HCT116 (cell line): ENCODE results near the gene EZH2. TPM values are rescaled to one million over a fixed set of nuclear protein-coding genes. Genes with fewer than 3 reads are reported as not detected.

Source experiments
- ATAC-seq: fragments of 200-7000 bp; cut with Tn5 transposase; 2 replicates; pipeline ENCODE4 v1.9.1; 2020; ENCODE audit warnings: mild to moderate bottlenecking, moderate library complexity
- BruUV-seq: library from RNA; stranded (reverse); fragments of 400-500 nt; replicated peaks from 2 replicates; lab custom pipeline; 2021; lab: Mats Ljungman, UMichigan
- CTCF ChIA-PET: fragments of 300-600 bp; sonication (Branson Sonifier 250); formaldehyde crosslinking; loops from one replicate; lab custom pipeline; 2021; ENCODE audit warnings: antibody characterized with exemption; lab: Charles Lee
- POLR2A ChIA-PET: fragments of 300-600, 350-600 bp; sonication (Branson Sonifier 250); formaldehyde crosslinking; loops from one replicate; lab custom pipeline; 2021; ENCODE audit warnings: antibody characterized with exemption; lab: Charles Lee
- RAD21 ChIA-PET, 2 experiments: fragments of 300-600 bp; sonication (Branson Sonifier 250); formaldehyde crosslinking; loops; one replicate each; lab custom pipeline; 2023; ENCODE audit warnings: low total read pairs in 2 of 2; ENCODE audit not compliant: uncharacterized antibody in 2 of 2, unreplicated experiment in 2 of 2, low non-redundant PET in 1 of 2; lab: Charles Lee
- DNase-seq: peaks from one replicate; pipeline ENCODE4 v3.0.0-alpha.2; 2010; ENCODE audit warnings: low read depth, low spot score
- H2AFZ ChIP-seq: fragments of 200-600 bp; shearing (Covaris generic), sonication (generic); 2 replicates; pipeline ENCODE4 v1.6.1; 2017; ENCODE audit warnings: low read depth, mixed run types, mixed read lengths, antibody characterized with exemption, low read length; ENCODE audit not compliant: poor library complexity, severe bottlenecking
- H3K27ac ChIP-seq: 2 replicates; pipeline ENCODE4 v1.5.1; 2012; ENCODE audit warnings: low read depth, low read length
- H3K27me3 ChIP-seq: fragments of 200-600 bp; sonication (generic); 2 replicates; pipeline ENCODE4 v1.6.1; 2016; ENCODE audit warnings: mixed run types, low read length, mixed read lengths; ENCODE audit not compliant: insufficient read depth
- H3K36me3 ChIP-seq, 2 experiments: fragments of 200-500 bp in 1 of 2; fragments of 200-600 bp in 1 of 2; sonication (Bioruptor generic) in 1 of 2; sonication (generic) in 1 of 2; 2 replicates each; pipeline versions ENCODE4 v1.5.1 to v1.6.1; 2014 to 2016; ENCODE audit warnings: low read length in 2 of 2, inconsistent platforms in 1 of 2, mixed read lengths in 1 of 2, mixed run types in 1 of 2; ENCODE audit not compliant: insufficient read depth in 2 of 2, control insufficient read depth in 1 of 2
- H3K4me1 ChIP-seq, 2 experiments: fragments of 200-600 bp in 1 of 2; sonication (generic) in 1 of 2; 2 replicates each; pipeline versions ENCODE4 v1.5.1 to v1.6.1; 2012 to 2017; ENCODE audit warnings: low read length in 2 of 2, inconsistent platforms in 1 of 2, mild to moderate bottlenecking in 1 of 2, mixed read lengths in 1 of 2, mixed run types in 1 of 2, moderate library complexity in 1 of 2; ENCODE audit not compliant: insufficient read depth in 2 of 2, control insufficient read depth in 1 of 2
- H3K4me2 ChIP-seq: fragments of 200-600 bp; sonication (generic); 2 replicates; pipeline ENCODE4 v1.6.1; 2017; ENCODE audit warnings: mixed run types, low read length, mixed read lengths
- H3K4me3 ChIP-seq, 2 experiments: fragments of 200-600 bp in 1 of 2; sonication (generic) in 1 of 2; replicated peaks in 1 of 2; 2 replicates each; pipeline ENCODE4 v1.5.1; 2011 to 2016; ENCODE audit warnings: low read length in 2 of 2, control low read depth in 1 of 2, low read depth in 1 of 2, mild to moderate bottlenecking in 1 of 2, mixed read lengths in 1 of 2, mixed run types in 1 of 2
- H3K79me2 ChIP-seq: fragments of 200-600 bp; sonication (generic); 2 replicates; pipeline ENCODE4 v1.6.1; 2017; ENCODE audit warnings: mild to moderate bottlenecking, mixed run types, low read length, moderate library complexity, mixed read lengths; ENCODE audit not compliant: insufficient read depth
- H3K9ac ChIP-seq: fragments of 200-600 bp; sonication (generic); 2 replicates; pipeline ENCODE4 v1.6.1; 2016; ENCODE audit warnings: low read length, mixed read lengths
- H3K9me2 ChIP-seq: fragments of 200-600 bp; sonication (generic), shearing (Covaris generic); 2 replicates; pipeline ENCODE4 v1.6.1; 2017; ENCODE audit warnings: mixed run types, mild to moderate bottlenecking, moderate library complexity; ENCODE audit not compliant: insufficient read depth
- H3K9me3 ChIP-seq, 2 experiments: fragments of 200-500 bp in 1 of 2; fragments of 200-600 bp in 1 of 2; sonication (Bioruptor generic) in 1 of 2; sonication (generic) in 1 of 2; 2 replicates each; pipeline ENCODE4 v1.6.1; 2014 to 2017; ENCODE audit warnings: low read length in 2 of 2, mixed read lengths in 2 of 2, inconsistent platforms in 1 of 2, low read depth in 1 of 2, mild to moderate bottlenecking in 1 of 2, mixed run types in 1 of 2, moderate library complexity in 1 of 2; ENCODE audit not compliant: control insufficient read depth in 1 of 2, insufficient read depth in 1 of 2
- H4K20me1 ChIP-seq: fragments of 200-600 bp; sonication (generic), shearing (Covaris generic); 2 replicates; pipeline ENCODE4 v1.6.1; 2017; ENCODE audit warnings: mixed run types, mild to moderate bottlenecking, moderate library complexity; ENCODE audit not compliant: insufficient read depth
- EGR1 ChIP-seq: IDR thresholded peaks from 2 replicates; pipeline ENCODE4 v1.6.1; 2012; ENCODE audit warnings: low read depth
- ELF1 ChIP-seq: IDR thresholded peaks from 2 replicates; pipeline ENCODE4 v1.6.1; 2012; ENCODE audit warnings: low read depth, borderline replicate concordance
- EZH2 ChIP-seq: fragments of 200-600 bp; sonication (generic); IDR thresholded peaks from 2 replicates; pipeline ENCODE4 v1.6.1; 2017; ENCODE audit warnings: antibody characterized with exemption, mixed run types
- EZH2phosphoT487 ChIP-seq: fragments of 200-600 bp; IDR thresholded peaks from 2 replicates; pipeline ENCODE4 v1.6.1; 2018; ENCODE audit warnings: antibody characterized with exemption, borderline replicate concordance
- POLR2AphosphoS5 ChIP-seq: IDR thresholded peaks from 2 replicates; pipeline ENCODE4 v1.6.1; 2011; ENCODE audit warnings: mild to moderate bottlenecking, low read depth, low read length, moderate library complexity
- SP1 ChIP-seq: IDR thresholded peaks from 2 replicates; pipeline ENCODE4 v1.6.1; 2012; ENCODE audit warnings: low read depth
- YY1 ChIP-seq: IDR thresholded peaks from 2 replicates; pipeline ENCODE4 v1.6.1; 2011; ENCODE audit warnings: low read length, low read depth, moderate library complexity, mild to moderate bottlenecking; ENCODE audit not compliant: insufficient replicate concordance; ENCODE audit errors: extremely low read depth
- intact Hi-C: fragments of 100-400 bp; cut with micrococcal nuclease; formaldehyde crosslinking; loops from 2 replicates; pipeline ENCODE4 v1.10.0; 2022
- total RNA-seq: library from RNA; stranded (reverse); gene quantifications from one replicate; pipeline ENCODE4 v1.2.1, GENCODE V29; 2021; ENCODE audit not compliant: unreplicated experiment
- TF ChIP-seq, protein P1 (sequence below): IDR thresholded peaks from 2 replicates; pipeline ENCODE4 v1.6.1; 2012
- TF ChIP-seq, protein P2 (sequence below): IDR thresholded peaks from 2 replicates; pipeline ENCODE4 v1.6.1; 2012; ENCODE audit warnings: low read depth
- TF ChIP-seq, protein P3 (sequence below): IDR thresholded peaks from 2 replicates; pipeline ENCODE4 v1.6.1; 2012
- TF ChIP-seq, protein P4 (sequence below), 3 experiments: fragments of 200-600 bp in 1 of 3; sonication (generic) in 1 of 3; IDR thresholded peaks in 2 of 3; conservative IDR thresholded peaks in 1 of 3; 2 replicates each; pipeline ENCODE4 v1.5.1; 2012 to 2017; ENCODE audit warnings: low read depth in 2 of 3, low read length in 2 of 3, antibody characterized with exemption in 1 of 3, borderline replicate concordance in 1 of 3, control low read depth in 1 of 3, mild to moderate bottlenecking in 1 of 3, mixed read lengths in 1 of 3, mixed run types in 1 of 3, moderate library complexity in 1 of 3; ENCODE audit not compliant: insufficient read depth in 1 of 3

The EZH2 gene
- total RNA-seq, 1 experiment from 2014 or later: 55.2 TPM

DNA sequence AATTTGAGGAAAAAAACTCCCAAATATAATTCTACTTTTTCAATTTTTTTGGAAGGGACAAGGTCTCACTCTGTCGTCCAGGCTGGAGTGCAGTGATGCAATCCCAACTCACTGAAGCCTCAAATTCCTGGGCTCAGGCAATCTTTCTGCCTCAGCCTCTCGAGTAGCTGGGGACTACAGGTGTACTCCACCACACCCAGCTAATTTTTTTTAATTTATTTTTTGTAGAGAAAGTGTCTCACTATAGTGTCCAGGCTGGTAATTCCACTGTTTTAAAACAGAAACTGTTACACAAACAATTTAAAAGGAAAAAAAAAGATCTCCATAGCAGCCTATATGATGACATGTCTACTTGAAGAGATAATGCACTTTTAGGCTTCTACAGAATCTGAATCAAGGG, 25.6 kb downstream of the EZH2 start:
- Histone ChIP-seq H3K4me3 (no peak overlapping the region), H3K27me3 (no peaks in the 10 kb centered on the region), H3K27ac (no peak overlapping the region), H3K4me1 (0 out of 4 replicates have a peak, but pooled peaks cover 0 to 5% of the 10 kb centered on the region in 2 experiments), H3K36me3 (no peaks in the 10 kb centered on the region), H4K20me1 (peaks cover 59% of the 10 kb centered on the region; the same call in 1 of the 2 replicates), H3K4me2 (no peak overlapping the region), H3K79me2 (peaks cover 100% of the 10 kb centered on the region), H3K9me2 (no peaks in the 10 kb centered on the region), H3K9me3 (no peaks in the 10 kb centered on the region), H3K9ac (no peak overlapping the region), H2AFZ (no peak overlapping the region)
- intact Hi-C loops: no loop called here
- CTCF ChIA-PET: interaction anchor here (1.7 kb wide), 1 partner anchor 105 kb away, joined by 4 read pairs; no protein-coding TSS in a partner anchor
- ATAC-seq: no peak
- BruUV-seq: no TSS peak
- no peak for TF ChIP-seq POLR2AphosphoS5
- TF ChIP-seq, protein P1, sequence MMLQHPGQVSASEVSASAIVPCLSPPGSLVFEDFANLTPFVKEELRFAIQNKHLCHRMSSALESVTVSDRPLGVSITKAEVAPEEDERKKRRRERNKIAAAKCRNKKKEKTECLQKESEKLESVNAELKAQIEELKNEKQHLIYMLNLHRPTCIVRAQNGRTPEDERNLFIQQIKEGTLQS: no peak
- TF ChIP-seq, protein P2, sequence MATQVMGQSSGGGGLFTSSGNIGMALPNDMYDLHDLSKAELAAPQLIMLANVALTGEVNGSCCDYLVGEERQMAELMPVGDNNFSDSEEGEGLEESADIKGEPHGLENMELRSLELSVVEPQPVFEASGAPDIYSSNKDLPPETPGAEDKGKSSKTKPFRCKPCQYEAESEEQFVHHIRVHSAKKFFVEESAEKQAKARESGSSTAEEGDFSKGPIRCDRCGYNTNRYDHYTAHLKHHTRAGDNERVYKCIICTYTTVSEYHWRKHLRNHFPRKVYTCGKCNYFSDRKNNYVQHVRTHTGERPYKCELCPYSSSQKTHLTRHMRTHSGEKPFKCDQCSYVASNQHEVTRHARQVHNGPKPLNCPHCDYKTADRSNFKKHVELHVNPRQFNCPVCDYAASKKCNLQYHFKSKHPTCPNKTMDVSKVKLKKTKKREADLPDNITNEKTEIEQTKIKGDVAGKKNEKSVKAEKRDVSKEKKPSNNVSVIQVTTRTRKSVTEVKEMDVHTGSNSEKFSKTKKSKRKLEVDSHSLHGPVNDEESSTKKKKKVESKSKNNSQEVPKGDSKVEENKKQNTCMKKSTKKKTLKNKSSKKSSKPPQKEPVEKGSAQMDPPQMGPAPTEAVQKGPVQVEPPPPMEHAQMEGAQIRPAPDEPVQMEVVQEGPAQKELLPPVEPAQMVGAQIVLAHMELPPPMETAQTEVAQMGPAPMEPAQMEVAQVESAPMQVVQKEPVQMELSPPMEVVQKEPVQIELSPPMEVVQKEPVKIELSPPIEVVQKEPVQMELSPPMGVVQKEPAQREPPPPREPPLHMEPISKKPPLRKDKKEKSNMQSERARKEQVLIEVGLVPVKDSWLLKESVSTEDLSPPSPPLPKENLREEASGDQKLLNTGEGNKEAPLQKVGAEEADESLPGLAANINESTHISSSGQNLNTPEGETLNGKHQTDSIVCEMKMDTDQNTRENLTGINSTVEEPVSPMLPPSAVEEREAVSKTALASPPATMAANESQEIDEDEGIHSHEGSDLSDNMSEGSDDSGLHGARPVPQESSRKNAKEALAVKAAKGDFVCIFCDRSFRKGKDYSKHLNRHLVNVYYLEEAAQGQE: no peak
- RAD21 ChIA-PET: no interaction called here
- no peak for DNase-seq
- POLR2A ChIA-PET: no interaction called here

DNA sequence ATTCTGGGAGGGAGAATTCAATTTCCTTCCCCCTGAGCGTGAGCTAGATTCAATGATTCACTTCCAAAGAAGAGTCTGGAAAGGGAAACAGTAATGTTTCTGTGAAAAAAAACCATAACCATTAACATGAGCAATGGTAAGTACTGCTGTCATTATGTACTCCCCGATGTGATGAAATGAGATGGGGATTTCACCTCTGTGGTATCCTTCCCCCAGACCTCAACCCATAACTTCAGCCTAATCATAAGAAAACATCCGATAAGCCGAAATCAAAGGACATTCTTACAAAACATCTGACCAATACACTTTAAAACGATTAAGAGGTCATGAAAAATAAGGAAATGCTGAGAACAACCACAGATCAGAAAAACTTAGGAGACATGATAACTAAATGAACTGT, 27.2 kb downstream of the EZH2 start:
- H4K20me1 ChIP-seq: peaks cover 52% of the 10 kb centered on the region; the same call in 1 of the 2 replicates
- ChIA-PET CTCF (interaction anchor here (0.9 to 1.7 kb wide), 7 partner anchors 11 to 109 kb away, joined by 3 to 11 read pairs (median 4); no protein-coding TSS in a partner anchor), RAD21 (no interaction called here), POLR2A (no interaction called here)
- no peak overlapping the region for H3K4me3 ChIP-seq
- H3K27me3 ChIP-seq: no peaks in the 10 kb centered on the region
- intact Hi-C loops: no loop called here
- H3K79me2 ChIP-seq: peaks cover 100% of the 10 kb centered on the region
- ATAC-seq (no peak), DNase-seq (no peak)
- H3K9me3 ChIP-seq: no peaks in the 10 kb centered on the region
- no peak overlapping the region for H3K4me2 ChIP-seq
- H2AFZ ChIP-seq: no peak overlapping the region
- H3K4me1 ChIP-seq: 0 out of 4 replicates have a peak, but pooled peaks cover 0 to 5% of the 10 kb centered on the region in 2 experiments
- BruUV-seq: no TSS peak
- no peak overlapping the region for H3K27ac ChIP-seq
- H3K9me2 ChIP-seq: no peaks in the 10 kb centered on the region
- H3K9ac ChIP-seq: no peak overlapping the region
- H3K36me3 ChIP-seq: no peaks in the 10 kb centered on the region
- TF ChIP-seq YY1 (no peak), POLR2AphosphoS5 (no peak), EZH2 (no peak), SP1 (no peak), EZH2phosphoT487 (no peak), ELF1 (no peak), EGR1 (no peak)
- TF ChIP-seq, protein P3, sequence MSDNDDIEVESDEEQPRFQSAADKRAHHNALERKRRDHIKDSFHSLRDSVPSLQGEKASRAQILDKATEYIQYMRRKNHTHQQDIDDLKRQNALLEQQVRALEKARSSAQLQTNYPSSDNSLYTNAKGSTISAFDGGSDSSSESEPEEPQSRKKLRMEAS: no peak
- TF ChIP-seq, protein P4, sequence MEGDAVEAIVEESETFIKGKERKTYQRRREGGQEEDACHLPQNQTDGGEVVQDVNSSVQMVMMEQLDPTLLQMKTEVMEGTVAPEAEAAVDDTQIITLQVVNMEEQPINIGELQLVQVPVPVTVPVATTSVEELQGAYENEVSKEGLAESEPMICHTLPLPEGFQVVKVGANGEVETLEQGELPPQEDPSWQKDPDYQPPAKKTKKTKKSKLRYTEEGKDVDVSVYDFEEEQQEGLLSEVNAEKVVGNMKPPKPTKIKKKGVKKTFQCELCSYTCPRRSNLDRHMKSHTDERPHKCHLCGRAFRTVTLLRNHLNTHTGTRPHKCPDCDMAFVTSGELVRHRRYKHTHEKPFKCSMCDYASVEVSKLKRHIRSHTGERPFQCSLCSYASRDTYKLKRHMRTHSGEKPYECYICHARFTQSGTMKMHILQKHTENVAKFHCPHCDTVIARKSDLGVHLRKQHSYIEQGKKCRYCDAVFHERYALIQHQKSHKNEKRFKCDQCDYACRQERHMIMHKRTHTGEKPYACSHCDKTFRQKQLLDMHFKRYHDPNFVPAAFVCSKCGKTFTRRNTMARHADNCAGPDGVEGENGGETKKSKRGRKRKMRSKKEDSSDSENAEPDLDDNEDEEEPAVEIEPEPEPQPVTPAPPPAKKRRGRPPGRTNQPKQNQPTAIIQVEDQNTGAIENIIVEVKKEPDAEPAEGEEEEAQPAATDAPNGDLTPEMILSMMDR (IDR thresholded peaks at IDR 0.05 in 2 of 3, conservative IDR thresholded peaks at IDR 0.05 in 1 of 3; ENCODE audit: borderline replicate concordance in 1 of 3, insufficient read depth in 1 of 3, low read depth in 2 of 3, low read length in 2 of 3): no peak
